Endodermal cell (in vitro differentiated cells): ENCODE results near the gene CACNA1H. TPM values are rescaled to one million over a fixed set of nuclear protein-coding genes. Genes with fewer than 3 reads are reported as not detected.

Source experiments
- DNase-seq: peaks from one replicate; pipeline ENCODE4 v3.0.0-alpha.2; 2017
- H3K27ac ChIP-seq: 2 replicates; pipeline ENCODE4 v1.5.1; 2013; ENCODE audit warnings: mild to moderate bottlenecking, low read depth, low read length, moderate library complexity
- H3K27me3 ChIP-seq: 2 replicates; pipeline ENCODE4 v1.6.1; 2013; ENCODE audit warnings: mild to moderate bottlenecking, low read length, moderate library complexity; ENCODE audit not compliant: insufficient read depth, control insufficient read depth, poor library complexity, severe bottlenecking
- H3K36me3 ChIP-seq: 2 replicates; pipeline ENCODE4 v1.7.0; 2013; ENCODE audit warnings: mild to moderate bottlenecking, low read length, moderate library complexity; ENCODE audit not compliant: control insufficient read depth, insufficient read depth
- H3K4me1 ChIP-seq: one replicate; pipeline ENCODE4 v1.7.0; 2013; ENCODE audit warnings: low read length; ENCODE audit not compliant: control insufficient read depth, insufficient read depth
- H3K4me3 ChIP-seq: 2 replicates; pipeline ENCODE4 v1.5.1; 2013; ENCODE audit warnings: mild to moderate bottlenecking, low read length, moderate library complexity
- H3K9ac ChIP-seq: 2 replicates; pipeline ENCODE4 v1.6.1; 2013; ENCODE audit warnings: mild to moderate bottlenecking, low read length, moderate library complexity; ENCODE audit not compliant: poor library complexity, severe bottlenecking; ENCODE audit errors: extremely low read depth
- H3K9me3 ChIP-seq: 2 replicates; pipeline ENCODE4 v1.6.1; 2013; ENCODE audit warnings: mild to moderate bottlenecking, low read length, moderate library complexity; ENCODE audit not compliant: control insufficient read depth
- H3K27ac Mint-ChIP-seq: 2 replicates; pipeline ENCODE4 v1.8.0; 2020; ENCODE audit warnings: mixed read lengths
- H3K27me3 Mint-ChIP-seq: 2 replicates; pipeline ENCODE4 v1.8.0; 2021; ENCODE audit warnings: mild to moderate bottlenecking, mixed read lengths; ENCODE audit not compliant: insufficient read depth
- H3K36me3 Mint-ChIP-seq: 2 replicates; pipeline ENCODE4 v1.8.0; 2020; ENCODE audit warnings: low read depth, mixed read lengths
- H3K4me1 Mint-ChIP-seq: 2 replicates; pipeline ENCODE4 v1.8.0; 2020; ENCODE audit warnings: mixed read lengths
- H3K4me3 Mint-ChIP-seq: 2 replicates; pipeline ENCODE4 v1.8.0; 2020; ENCODE audit warnings: mild to moderate bottlenecking, moderate library complexity, mixed read lengths
- H3K9me3 Mint-ChIP-seq: 2 replicates; pipeline ENCODE4 v1.8.0; 2020; ENCODE audit warnings: mild to moderate bottlenecking, mixed read lengths
- WGBS, 2 experiments: methylation state at CpG; one replicate each; pipeline versions ENCODE4 v1.1.5 to v1.1.7; 2013; ENCODE audit warnings: missing lambda C conversion rate in 2 of 2, mixed read lengths in 1 of 2; ENCODE audit not compliant: insufficient coverage in 1 of 2, insufficient read length in 1 of 2; 5-methylcytosine and 5-hydroxymethylcytosine counted together
- total RNA-seq, 2 donors: library from RNA; stranded (reverse); fragmentation: NEBNext Ultra II Directional in 1 of 2; extraction: Animal tissue kit (Norgen Biotek cat#: 25700) in 1 of 2; gene quantifications; 2 replicates in 1 of 2; 3 replicates in 1 of 2; pipeline ENCODE4 v1.2.1, GENCODE V29; 2021
- TF ChIP-seq, protein P1 (sequence below): fragments of 200-600 bp; sonication (generic); conservative IDR thresholded peaks from 2 replicates; pipeline ENCODE4 v1.5.0; 2021; ENCODE audit warnings: antibody characterized with exemption, mild to moderate bottlenecking

CACNA1H gene
- total RNA-seq, 2 donors from 2014 or later, result 31.6 to 45.0 TPM

DNA sequence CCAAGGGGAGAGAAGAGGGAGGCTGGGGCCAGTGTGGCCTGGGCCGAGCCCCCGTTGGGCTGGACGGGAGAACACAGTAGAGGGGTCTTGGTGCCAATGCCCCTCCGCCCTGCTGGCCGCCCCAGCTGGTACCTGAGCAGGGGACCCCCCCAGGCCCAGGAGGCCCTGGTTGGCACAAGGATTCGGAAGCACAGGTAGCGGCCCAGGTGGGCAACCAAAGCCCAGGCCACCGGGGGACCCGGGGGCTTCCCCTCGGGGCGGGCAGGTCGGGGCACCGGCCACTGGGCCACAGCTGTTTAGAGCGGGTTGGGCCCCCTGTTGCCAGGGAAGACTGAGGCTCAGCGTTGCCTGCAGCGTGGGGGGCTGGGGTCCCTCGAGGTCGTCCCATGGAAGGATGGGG is 28.6 kb upstream of the CACNA1H start:
- no peak overlapping the region for H3K27ac Mint-ChIP-seq
- H3K27ac ChIP-seq, result no peak overlapping the region
- no peak overlapping the region for H3K4me3 Mint-ChIP-seq
- no peaks in the 10 kb centered on the region for H3K36me3 Mint-ChIP-seq
- no peak overlapping the region for H3K9ac ChIP-seq
- TF ChIP-seq, protein P1, sequence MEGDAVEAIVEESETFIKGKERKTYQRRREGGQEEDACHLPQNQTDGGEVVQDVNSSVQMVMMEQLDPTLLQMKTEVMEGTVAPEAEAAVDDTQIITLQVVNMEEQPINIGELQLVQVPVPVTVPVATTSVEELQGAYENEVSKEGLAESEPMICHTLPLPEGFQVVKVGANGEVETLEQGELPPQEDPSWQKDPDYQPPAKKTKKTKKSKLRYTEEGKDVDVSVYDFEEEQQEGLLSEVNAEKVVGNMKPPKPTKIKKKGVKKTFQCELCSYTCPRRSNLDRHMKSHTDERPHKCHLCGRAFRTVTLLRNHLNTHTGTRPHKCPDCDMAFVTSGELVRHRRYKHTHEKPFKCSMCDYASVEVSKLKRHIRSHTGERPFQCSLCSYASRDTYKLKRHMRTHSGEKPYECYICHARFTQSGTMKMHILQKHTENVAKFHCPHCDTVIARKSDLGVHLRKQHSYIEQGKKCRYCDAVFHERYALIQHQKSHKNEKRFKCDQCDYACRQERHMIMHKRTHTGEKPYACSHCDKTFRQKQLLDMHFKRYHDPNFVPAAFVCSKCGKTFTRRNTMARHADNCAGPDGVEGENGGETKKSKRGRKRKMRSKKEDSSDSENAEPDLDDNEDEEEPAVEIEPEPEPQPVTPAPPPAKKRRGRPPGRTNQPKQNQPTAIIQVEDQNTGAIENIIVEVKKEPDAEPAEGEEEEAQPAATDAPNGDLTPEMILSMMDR, result no peak
- H3K27me3 Mint-ChIP-seq, result no peaks in the 10 kb centered on the region
- no peak overlapping the region for H3K4me3 ChIP-seq
- no peaks in the 10 kb centered on the region for H3K27me3 ChIP-seq
- no peaks in the 10 kb centered on the region for H3K9me3 Mint-ChIP-seq
- no peaks in the 10 kb centered on the region for H3K9me3 ChIP-seq
- no peak for DNase-seq
- 92 to 96% methylated on average over 5 to 18 of the region's 18 CpGs for WGBS, 2 experiments
- H3K4me1 ChIP-seq, result no peaks in the 10 kb centered on the region
- H3K36me3 ChIP-seq, result no peaks in the 10 kb centered on the region
- no peaks in the 10 kb centered on the region for H3K4me1 Mint-ChIP-seq

DNA sequence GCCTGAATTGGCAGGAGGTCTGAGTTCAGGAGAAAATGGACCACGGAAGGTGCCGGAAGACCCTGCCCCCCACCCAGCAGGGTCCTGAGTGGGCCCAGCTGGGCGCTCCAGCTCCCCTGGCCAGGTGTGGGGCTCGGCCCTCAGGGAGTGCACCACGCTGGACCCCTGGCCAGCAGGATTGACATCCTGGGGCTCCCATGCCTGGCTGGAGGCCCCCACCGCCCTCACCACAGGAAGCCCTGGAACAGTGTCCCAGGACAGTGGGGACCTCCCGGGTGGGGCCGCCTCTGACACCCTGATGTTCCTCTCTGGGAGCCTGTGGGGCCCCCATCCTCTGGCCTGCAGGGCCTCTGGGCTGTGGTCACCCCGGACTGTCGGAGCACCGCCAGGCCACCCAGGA is 28.1 kb upstream of the CACNA1H start:
- Histone ChIP-seq H3K27ac (no peak overlapping the region), H3K4me3 (no peak overlapping the region), H3K4me1 (no peaks in the 10 kb centered on the region), H3K27me3 (no peaks in the 10 kb centered on the region), H3K9me3 (no peaks in the 10 kb centered on the region), H3K36me3 (no peaks in the 10 kb centered on the region), H3K9ac (no peak overlapping the region)
- TF ChIP-seq, protein P1, result no peak
- H3K36me3 Mint-ChIP-seq, result no peaks in the 10 kb centered on the region
- H3K9me3 Mint-ChIP-seq, result no peaks in the 10 kb centered on the region
- WGBS, 2 experiments, result 93 to 100% methylated on average over 8 to 11 of the region's 11 CpGs
- H3K4me1 Mint-ChIP-seq, result no peaks in the 10 kb centered on the region
- H3K27me3 Mint-ChIP-seq, result no peaks in the 10 kb centered on the region
- DNase-seq, result no peak
- no peak overlapping the region for H3K27ac Mint-ChIP-seq
- H3K4me3 Mint-ChIP-seq, result no peak overlapping the region

DNA sequence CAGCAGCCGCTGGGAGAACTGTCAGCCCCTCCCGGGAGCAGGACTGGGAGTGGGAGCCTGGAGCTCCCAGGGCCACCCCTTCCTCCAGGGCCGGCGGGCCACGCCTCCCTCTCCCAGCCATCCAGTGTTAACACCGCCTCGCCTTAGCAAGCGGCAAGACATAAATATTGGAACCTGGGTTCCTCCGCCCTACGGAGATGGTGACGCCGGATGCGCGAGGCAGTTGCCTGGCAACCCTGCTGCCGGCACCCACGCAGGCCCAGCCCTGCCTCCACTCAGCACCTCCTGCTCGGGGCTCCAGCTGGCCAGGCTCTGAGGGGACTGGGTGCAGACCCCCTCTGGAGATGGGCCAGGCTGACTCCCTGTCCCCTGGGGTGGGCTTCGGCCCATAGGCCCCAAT is 27.4 kb upstream of the CACNA1H start:
- DNase-seq, result no peak
- H3K36me3 Mint-ChIP-seq, result no peaks in the 10 kb centered on the region
- 88 to 89% methylated on average over 12 to 18 of the region's 18 CpGs for WGBS, 2 experiments
- H3K27ac Mint-ChIP-seq, result no peak overlapping the region
- H3K4me3 Mint-ChIP-seq, result no peak overlapping the region
- no peaks in the 10 kb centered on the region for H3K27me3 Mint-ChIP-seq
- TF ChIP-seq, protein P1, result no peak
- H3K9ac ChIP-seq, result no peak overlapping the region
- no peaks in the 10 kb centered on the region for H3K36me3 ChIP-seq
- no peaks in the 10 kb centered on the region for H3K27me3 ChIP-seq
- H3K4me3 ChIP-seq, result no peak overlapping the region
- no peaks in the 10 kb centered on the region for H3K4me1 Mint-ChIP-seq
- H3K4me1 ChIP-seq, result no peaks in the 10 kb centered on the region
- no peaks in the 10 kb centered on the region for H3K9me3 ChIP-seq
- no peaks in the 10 kb centered on the region for H3K9me3 Mint-ChIP-seq
- no peak overlapping the region for H3K27ac ChIP-seq
